ENCODE measurements around the gene MIPEP.

DNA sequence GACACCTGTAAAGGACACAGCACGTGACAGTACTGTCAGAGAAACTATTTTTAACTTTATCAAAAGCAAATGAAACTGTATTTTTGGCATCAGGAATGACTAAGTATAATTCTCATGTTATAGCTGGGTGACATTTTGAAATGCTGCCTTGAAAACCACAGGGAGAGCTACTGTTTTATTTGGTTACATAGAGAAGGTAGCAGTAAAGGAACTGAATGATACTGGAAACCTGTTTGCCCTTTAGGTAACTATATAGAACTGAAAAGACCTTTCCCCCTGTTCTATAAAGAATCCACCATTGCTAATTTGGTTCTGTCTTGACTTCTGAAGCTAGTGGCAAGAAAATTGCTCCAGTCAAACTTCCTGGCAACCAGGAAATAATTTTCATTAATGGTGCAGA, 39.1 kb downstream of the MIPEP start:
- TF ChIP-seq EZH2phosphoT487 (IDR thresholded peaks at IDR 0.05; ENCODE audit: insufficient read depth, low read depth) (no peak), EZH2 (IDR thresholded peaks at IDR 0.05; ENCODE audit: insufficient read depth, poor library complexity, severe bottlenecking) (no peak)

Data from GM23248 (cell line).